SK-N-MC (cell line): ENCODE results near the gene FEM1A.

Experiments used
- EZH2 ChIP-seq: fragments of 200-600 bp; sonication (generic); IDR thresholded peaks from one replicate; pipeline ENCODE4 v1.6.1; 2017; ENCODE audit warnings: antibody characterized with exemption
- FOXP2 ChIP-seq: optimal IDR thresholded peaks from 2 replicates; pipeline ENCODE3; 2011; ENCODE audit warnings: mild to moderate bottlenecking, moderate library complexity; ENCODE audit not compliant: insufficient read depth; ENCODE audit errors: extremely low read length, control extremely low read depth

GRCh38 chr19:4816950-4817278 is 25.4 kb downstream of the FEM1A start:
- no peak for TF ChIP-seq EZH2
- TF ChIP-seq FOXP2, result no peak
